GM12892 (cell line): ENCODE measurements around the gene MAPKAPK2.

Source experiments
- POLR2A ChIP-seq: IDR thresholded peaks from 2 replicates; pipeline ENCODE4 v1.6.1; 2011; ENCODE audit warnings: low read depth, low read length, control low read depth
- TAF1 ChIP-seq: IDR thresholded peaks from 2 replicates; pipeline ENCODE4 v1.6.1; 2011; ENCODE audit warnings: low read depth, mild to moderate bottlenecking, control low read depth, low read length, borderline replicate concordance

DNA sequence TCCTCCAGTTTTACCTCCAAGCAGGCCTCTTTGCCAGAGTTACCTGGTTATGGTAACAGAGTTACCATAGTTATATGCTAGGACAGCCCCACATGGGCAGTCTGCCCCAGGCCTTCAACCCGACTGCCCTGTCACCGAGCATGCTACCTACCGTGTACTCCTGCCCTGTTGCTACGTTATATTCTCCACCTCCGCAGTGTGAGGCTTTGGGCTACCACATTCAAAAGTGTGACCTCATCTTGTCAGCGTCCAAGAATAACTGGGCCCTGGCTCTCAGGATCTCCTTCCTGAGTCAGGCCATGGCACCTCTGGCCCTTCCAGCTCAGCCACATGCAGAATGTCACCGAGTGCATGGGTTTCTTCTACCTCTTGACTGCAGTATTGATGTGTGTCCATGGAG is 8.9 kb downstream of the MAPKAPK2 start:
- TF ChIP-seq POLR2A: no peak
- TF ChIP-seq TAF1: no peak
